OCI-LY1 (cell line): ENCODE measurements around the gene SLC5A4.

Source experiments
- H2AFZ ChIP-seq: fragments of 200-600 bp; sonication (generic), shearing (Covaris generic); 2 replicates; pipeline ENCODE4 v1.6.0; 2014; ENCODE audit warnings: antibody characterized with exemption, mild to moderate bottlenecking, low read length
- H3F3A ChIP-seq: fragments of 200-600 bp; sonication (generic), shearing (Covaris generic); 2 replicates; pipeline ENCODE4 v1.6.0; 2014; ENCODE audit warnings: mild to moderate bottlenecking, antibody characterized with exemption, low read length, moderate library complexity; ENCODE audit not compliant: insufficient read depth
- H3K27ac ChIP-seq: fragments of 200-600 bp; sonication (generic); 2 replicates; pipeline ENCODE4 v1.5.1; 2014; ENCODE audit warnings: low read length, mixed run types, mild to moderate bottlenecking, low read depth; ENCODE audit not compliant: poor library complexity, severe bottlenecking
- H3K27me3 ChIP-seq: fragments of 200-600 bp; sonication (generic); 2 replicates; pipeline ENCODE4 v1.6.0; 2014; ENCODE audit warnings: antibody characterized with exemption, mild to moderate bottlenecking, low read length, moderate library complexity; ENCODE audit not compliant: insufficient read depth
- H3K36me3 ChIP-seq: fragments of 200-600 bp; sonication (generic); 2 replicates; pipeline ENCODE4 v1.6.1; 2014; ENCODE audit warnings: mild to moderate bottlenecking, antibody characterized with exemption, low read length, moderate library complexity, mixed read lengths; ENCODE audit not compliant: insufficient read depth
- H3K4me1 ChIP-seq: fragments of 200-600 bp; sonication (generic); 2 replicates; pipeline ENCODE4 v1.5.1; 2014; ENCODE audit warnings: mild to moderate bottlenecking, low read length, moderate library complexity; ENCODE audit not compliant: insufficient read depth, severe bottlenecking
- H3K4me2 ChIP-seq: fragments of 200-600 bp; sonication (generic), shearing (Covaris generic); 2 replicates; pipeline ENCODE4 v1.6.1; 2014; ENCODE audit warnings: low read length
- H3K4me3 ChIP-seq: fragments of 200-600 bp; sonication (generic); 2 replicates; pipeline ENCODE4 v1.5.1; 2014; ENCODE audit warnings: low read length, low read depth, mild to moderate bottlenecking, mixed read lengths; ENCODE audit not compliant: poor library complexity, severe bottlenecking
- H3K79me2 ChIP-seq: fragments of 200-600 bp; shearing (Covaris generic); 2 replicates; pipeline ENCODE4 v1.6.1; 2016; ENCODE audit warnings: mixed run types, low read length, mixed read lengths; ENCODE audit not compliant: insufficient read depth
- H3K9ac ChIP-seq: fragments of 200-600 bp; sonication (generic), shearing (Covaris generic); 2 replicates; pipeline ENCODE4 v1.6.1; 2014; ENCODE audit warnings: mild to moderate bottlenecking, low read length, mixed read lengths
- H3K9me2 ChIP-seq: fragments of 200-600 bp; sonication (generic), shearing (Covaris generic); 2 replicates; pipeline ENCODE4 v1.6.1; 2014; ENCODE audit warnings: low read depth, mild to moderate bottlenecking, low read length, mixed read lengths
- H3K9me3 ChIP-seq: fragments of 200-600 bp; shearing (Covaris generic); 2 replicates; pipeline ENCODE4 v1.6.1; 2014; ENCODE audit warnings: low read length, mixed read lengths
- H4K20me1 ChIP-seq: fragments of 200-600 bp; sonication (generic), shearing (Covaris generic); 2 replicates; pipeline ENCODE4 v1.6.0; 2016; ENCODE audit warnings: mild to moderate bottlenecking, low read length; ENCODE audit not compliant: insufficient read depth
- EZH2 ChIP-seq: fragments of 200-600 bp; sonication (generic), shearing (Covaris generic); IDR thresholded peaks from 2 replicates; pipeline ENCODE4 v1.8.0; 2017; ENCODE audit warnings: borderline replicate concordance, mixed run types, mild to moderate bottlenecking, antibody characterized with exemption, low read length, moderate library complexity, mixed read lengths
- TF ChIP-seq, protein P1 (sequence below): fragments of 200-600 bp; sonication (generic), shearing (Covaris generic); IDR thresholded peaks from 2 replicates; pipeline ENCODE4 v1.5.1; 2017; ENCODE audit warnings: mild to moderate bottlenecking, antibody characterized with exemption, low read length, moderate library complexity, mixed read lengths

Gene SLC5A4

GRCh38 chr22:32181043-32181442 lies 74.1 kb downstream of the SLC5A4 start:
- TF ChIP-seq EZH2: no peak
- TF ChIP-seq, protein P1, sequence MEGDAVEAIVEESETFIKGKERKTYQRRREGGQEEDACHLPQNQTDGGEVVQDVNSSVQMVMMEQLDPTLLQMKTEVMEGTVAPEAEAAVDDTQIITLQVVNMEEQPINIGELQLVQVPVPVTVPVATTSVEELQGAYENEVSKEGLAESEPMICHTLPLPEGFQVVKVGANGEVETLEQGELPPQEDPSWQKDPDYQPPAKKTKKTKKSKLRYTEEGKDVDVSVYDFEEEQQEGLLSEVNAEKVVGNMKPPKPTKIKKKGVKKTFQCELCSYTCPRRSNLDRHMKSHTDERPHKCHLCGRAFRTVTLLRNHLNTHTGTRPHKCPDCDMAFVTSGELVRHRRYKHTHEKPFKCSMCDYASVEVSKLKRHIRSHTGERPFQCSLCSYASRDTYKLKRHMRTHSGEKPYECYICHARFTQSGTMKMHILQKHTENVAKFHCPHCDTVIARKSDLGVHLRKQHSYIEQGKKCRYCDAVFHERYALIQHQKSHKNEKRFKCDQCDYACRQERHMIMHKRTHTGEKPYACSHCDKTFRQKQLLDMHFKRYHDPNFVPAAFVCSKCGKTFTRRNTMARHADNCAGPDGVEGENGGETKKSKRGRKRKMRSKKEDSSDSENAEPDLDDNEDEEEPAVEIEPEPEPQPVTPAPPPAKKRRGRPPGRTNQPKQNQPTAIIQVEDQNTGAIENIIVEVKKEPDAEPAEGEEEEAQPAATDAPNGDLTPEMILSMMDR: no peak
- H3K9me2 ChIP-seq: no peaks in the 10 kb centered on the region
- H3K4me2 ChIP-seq: no peak overlapping the region
- H3F3A ChIP-seq: no peaks in the 10 kb centered on the region
- no peak overlapping the region for H3K9ac ChIP-seq
- H3K9me3 ChIP-seq: no peaks in the 10 kb centered on the region
- H3K27me3 ChIP-seq: no peaks in the 10 kb centered on the region
- H3K4me1 ChIP-seq: no peaks in the 10 kb centered on the region
- H3K4me3 ChIP-seq: no peak overlapping the region
- no peak overlapping the region for H3K27ac ChIP-seq
- no peaks in the 10 kb centered on the region for H3K79me2 ChIP-seq
- no peaks in the 10 kb centered on the region for H4K20me1 ChIP-seq
- no peak overlapping the region for H2AFZ ChIP-seq
- no peaks in the 10 kb centered on the region for H3K36me3 ChIP-seq

- no peak overlapping the region for H3K4me2 ChIP-seq
- TF ChIP-seq, protein P1: no peak
- no peak for TF ChIP-seq EZH2
- H3K9me2 ChIP-seq: no peaks in the 10 kb centered on the region
- H3K79me2 ChIP-seq: no peaks in the 10 kb centered on the region
- H4K20me1 ChIP-seq: no peaks in the 10 kb centered on the region
- H3K9ac ChIP-seq: no peak overlapping the region
- 0 out of 2 replicates have a peak, but pooled peaks cover 3% of the 10 kb centered on the region for H3K27me3 ChIP-seq
- H3K27ac ChIP-seq: no peak overlapping the region
- H3F3A ChIP-seq: no peaks in the 10 kb centered on the region
- no peaks in the 10 kb centered on the region for H3K4me1 ChIP-seq
- H3K9me3 ChIP-seq: no peaks in the 10 kb centered on the region
- H3K4me3 ChIP-seq: no peak overlapping the region
- H3K36me3 ChIP-seq: no peaks in the 10 kb centered on the region
- H2AFZ ChIP-seq: no peak overlapping the region
Observed at GRCh38 chr22:32177221-32177765, 77.9 kb downstream of the SLC5A4 start.

DNA sequence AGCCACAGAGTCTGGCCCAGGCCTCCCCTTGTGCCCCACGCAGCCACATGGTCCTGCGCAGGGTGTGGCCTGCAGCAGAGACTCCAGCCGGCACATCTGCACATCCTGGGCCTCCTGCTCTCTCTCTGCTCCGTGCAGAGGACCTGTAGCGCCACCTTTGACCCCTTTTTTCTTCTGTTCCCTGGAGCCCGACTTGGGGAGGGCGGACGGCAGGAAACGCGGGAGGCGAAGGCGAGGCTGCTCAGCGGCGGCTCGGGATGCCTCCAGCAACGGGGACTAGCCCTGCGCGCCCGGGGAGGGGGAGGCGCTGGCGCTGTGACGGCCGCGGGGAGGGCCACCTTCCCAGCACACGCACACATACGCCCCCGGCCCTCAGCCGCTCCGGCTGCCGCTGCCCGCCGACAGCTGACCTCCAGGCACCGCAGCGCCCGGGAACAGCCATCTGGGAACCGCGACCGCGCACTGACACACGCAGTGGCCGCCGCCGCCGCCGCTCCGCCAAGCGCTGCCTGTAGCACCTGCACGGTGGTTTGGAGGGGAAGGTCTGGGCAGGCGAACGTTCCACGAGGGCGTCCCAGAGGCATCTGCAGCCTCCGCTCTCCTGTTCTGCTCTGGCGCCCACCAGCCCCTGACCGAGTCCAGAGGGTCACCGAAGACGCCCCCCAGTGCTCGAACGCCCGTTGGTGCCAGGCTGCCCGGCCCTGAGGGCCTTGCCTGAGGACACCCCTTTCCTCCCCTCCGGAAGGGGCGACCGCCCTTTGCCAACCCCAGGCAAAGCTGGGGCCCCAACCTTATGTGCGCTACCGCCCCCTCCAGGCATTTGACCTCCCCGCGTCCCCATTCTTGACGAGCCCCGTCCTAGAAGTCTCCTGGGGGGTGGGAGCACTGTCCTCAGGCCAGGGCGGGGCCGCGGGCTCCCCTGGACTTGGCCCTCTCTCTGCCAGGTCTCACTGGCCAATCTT lies 79.2 kb downstream of the SLC5A4 start:
- no peak overlapping the region for H2AFZ ChIP-seq
- no peaks in the 10 kb centered on the region for H3K36me3 ChIP-seq
- no peaks in the 10 kb centered on the region for H3K4me1 ChIP-seq
- H3K4me2 ChIP-seq: no peak overlapping the region
- H3K9me2 ChIP-seq: no peaks in the 10 kb centered on the region
- no peaks in the 10 kb centered on the region for H3K9me3 ChIP-seq
- no peak overlapping the region for H3K4me3 ChIP-seq
- H4K20me1 ChIP-seq: no peaks in the 10 kb centered on the region
- H3K79me2 ChIP-seq: no peaks in the 10 kb centered on the region
- no peaks in the 10 kb centered on the region for H3F3A ChIP-seq
- TF ChIP-seq, protein P1: no peak
- TF ChIP-seq EZH2: no peak
- H3K27ac ChIP-seq: no peak overlapping the region
- H3K27me3 ChIP-seq: 0 out of 2 replicates have a peak, but pooled peaks cover 3% of the 10 kb centered on the region
- no peak overlapping the region for H3K9ac ChIP-seq
